ENCODE data around the gene ESPN. TPM values are rescaled to one million over a fixed set of nuclear protein-coding genes. Genes with fewer than 3 reads are reported as not detected.
"Not testable (repeated sequence)": the region's sequence is repeated elsewhere in the genome, so short reads cannot be mapped to it uniquely, and the experiment has no call there.

Gene ESPN
- total RNA-seq, 1 donor from 2014 or later, result 2.7 TPM

DNA sequence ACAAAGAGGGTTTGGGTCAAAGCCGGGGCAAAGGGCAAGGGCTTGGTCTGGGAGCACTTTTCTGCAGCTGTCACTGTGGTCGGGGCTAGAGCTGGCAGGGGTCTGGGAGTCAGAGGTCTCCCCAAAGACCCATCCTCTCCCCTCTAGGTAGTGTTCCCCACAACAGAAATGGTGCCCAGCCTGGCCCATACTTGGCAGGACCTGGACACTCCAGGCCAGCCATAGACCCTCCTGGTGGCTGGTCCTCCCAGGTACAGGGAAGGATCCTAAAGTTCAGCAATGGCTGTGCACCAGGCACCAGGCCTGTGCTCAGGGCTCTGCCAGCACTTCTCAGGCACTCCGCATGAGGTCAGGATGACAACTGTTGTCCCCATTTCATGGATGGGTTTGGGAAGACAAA is 11.0 kb downstream of the ESPN start:
- DNase-seq (ENCODE audit: low read depth), result no peak
- Histone ChIP-seq H3K27me3 (ENCODE audit: control insufficient read depth, insufficient read depth, low read length) (peaks cover 31% of the 10 kb centered on the region), H3K36me3 (ENCODE audit: control insufficient read depth, insufficient read depth, low read length) (no peaks in the 10 kb centered on the region), H3K4me3 (ENCODE audit: low read depth, low read length) (no peak overlapping the region)
- TF ChIP-seq, protein P1, sequence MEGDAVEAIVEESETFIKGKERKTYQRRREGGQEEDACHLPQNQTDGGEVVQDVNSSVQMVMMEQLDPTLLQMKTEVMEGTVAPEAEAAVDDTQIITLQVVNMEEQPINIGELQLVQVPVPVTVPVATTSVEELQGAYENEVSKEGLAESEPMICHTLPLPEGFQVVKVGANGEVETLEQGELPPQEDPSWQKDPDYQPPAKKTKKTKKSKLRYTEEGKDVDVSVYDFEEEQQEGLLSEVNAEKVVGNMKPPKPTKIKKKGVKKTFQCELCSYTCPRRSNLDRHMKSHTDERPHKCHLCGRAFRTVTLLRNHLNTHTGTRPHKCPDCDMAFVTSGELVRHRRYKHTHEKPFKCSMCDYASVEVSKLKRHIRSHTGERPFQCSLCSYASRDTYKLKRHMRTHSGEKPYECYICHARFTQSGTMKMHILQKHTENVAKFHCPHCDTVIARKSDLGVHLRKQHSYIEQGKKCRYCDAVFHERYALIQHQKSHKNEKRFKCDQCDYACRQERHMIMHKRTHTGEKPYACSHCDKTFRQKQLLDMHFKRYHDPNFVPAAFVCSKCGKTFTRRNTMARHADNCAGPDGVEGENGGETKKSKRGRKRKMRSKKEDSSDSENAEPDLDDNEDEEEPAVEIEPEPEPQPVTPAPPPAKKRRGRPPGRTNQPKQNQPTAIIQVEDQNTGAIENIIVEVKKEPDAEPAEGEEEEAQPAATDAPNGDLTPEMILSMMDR (IDR thresholded peaks at IDR 0.05; ENCODE audit: insufficient read depth, low read length, poor library complexity, severe bottlenecking), result no peak

DNA sequence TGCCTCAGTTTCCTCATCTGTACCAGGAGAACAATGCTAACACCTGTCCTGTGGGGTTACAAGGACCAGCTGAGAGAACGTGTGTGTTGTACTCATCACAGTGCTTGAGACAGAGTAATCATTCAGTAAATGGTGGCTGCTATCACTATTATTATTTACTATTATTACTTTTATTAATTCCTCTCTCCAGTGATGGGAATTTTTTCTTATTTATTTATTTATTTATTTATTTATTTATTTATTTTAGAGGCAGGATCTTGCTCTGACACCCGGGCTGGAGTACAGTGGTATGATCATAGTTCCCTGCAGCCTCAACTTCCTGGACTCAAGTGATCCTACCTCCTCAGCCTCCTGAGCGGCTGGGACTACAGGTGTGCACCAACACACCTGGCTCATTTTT is 11.7 kb downstream of the ESPN start:
- not testable (repeated sequence) for H3K36me3 ChIP-seq (ENCODE audit: control insufficient read depth, insufficient read depth, low read length); DNase-seq (ENCODE audit: low read depth); H3K4me3 ChIP-seq (ENCODE audit: low read depth, low read length)
- H3K27me3 ChIP-seq (ENCODE audit: control insufficient read depth, insufficient read depth, low read length), result peaks cover 32% of the 10 kb centered on the region

DNA sequence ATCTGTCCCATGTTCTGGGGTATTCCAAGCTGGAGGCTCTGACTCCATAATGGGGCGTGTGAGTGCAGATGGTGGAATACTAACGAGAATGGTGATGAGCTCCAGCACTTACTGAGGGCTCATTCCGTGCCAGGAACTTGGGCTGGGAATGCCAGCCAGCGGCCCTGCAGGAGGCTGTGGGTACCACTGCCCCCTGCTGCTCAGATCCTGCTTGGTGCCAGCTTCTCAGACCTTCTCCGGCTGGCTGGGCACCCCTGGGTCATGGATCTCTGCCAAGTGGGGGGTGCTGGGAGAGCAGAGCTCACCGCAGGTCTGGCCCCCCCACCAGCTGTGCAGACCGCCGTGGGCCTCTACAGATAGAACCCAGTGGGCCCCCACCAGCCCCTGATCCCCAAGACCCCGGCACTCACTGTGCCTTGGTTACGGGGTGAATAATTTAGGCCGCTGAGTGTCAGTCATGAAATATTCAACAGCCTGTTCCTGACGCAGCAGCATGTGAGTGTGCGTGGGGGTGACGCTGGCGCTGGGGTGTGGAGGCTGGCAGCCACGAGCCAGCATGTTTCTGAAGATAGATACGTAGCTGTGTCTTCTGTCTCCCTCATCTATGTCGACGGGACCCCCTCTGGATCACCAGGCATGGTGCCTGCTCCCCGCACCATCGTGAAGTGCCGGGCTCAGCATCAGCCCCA is 12.6 kb downstream of the ESPN start:
- DNase-seq (ENCODE audit: low read depth), result peak; percentile 19
- not testable (repeated sequence) for H3K36me3 ChIP-seq (ENCODE audit: control insufficient read depth, insufficient read depth, low read length); H3K4me3 ChIP-seq (ENCODE audit: low read depth, low read length)
- TF ChIP-seq, protein P1 (IDR thresholded peaks at IDR 0.05; ENCODE audit: insufficient read depth, low read length, poor library complexity, severe bottlenecking), result peak; percentile 78
- H3K27me3 ChIP-seq (ENCODE audit: control insufficient read depth, insufficient read depth, low read length), result peaks cover 32% of the 10 kb centered on the region

DNA sequence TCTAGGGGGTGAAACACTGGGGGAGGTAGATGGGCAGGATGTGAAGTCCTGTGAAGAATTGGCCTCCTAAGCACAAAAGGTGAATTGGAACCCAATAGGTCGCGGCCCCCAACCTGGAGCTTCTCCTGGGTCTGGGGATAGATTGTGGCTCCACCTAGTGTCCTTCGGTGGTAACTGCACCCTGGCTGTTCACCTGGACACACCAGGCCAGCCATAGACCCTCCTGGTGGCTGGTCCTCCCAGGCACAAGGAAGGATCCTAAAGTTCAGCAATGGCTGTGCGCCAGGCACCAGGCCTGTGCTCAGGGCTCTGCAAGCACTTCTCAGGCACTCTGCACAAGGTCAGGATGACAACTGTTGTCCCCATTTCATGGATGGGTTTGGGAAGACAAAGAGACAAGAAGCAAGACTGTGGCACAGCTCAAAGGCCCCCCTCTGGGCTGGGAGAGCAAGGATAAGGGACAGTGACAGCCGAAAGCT is 13.5 kb downstream of the ESPN start:
- DNase-seq (ENCODE audit: low read depth), result no peak
- Histone ChIP-seq H3K36me3 (ENCODE audit: control insufficient read depth, insufficient read depth, low read length) (no peaks in the 10 kb centered on the region), H3K27me3 (ENCODE audit: control insufficient read depth, insufficient read depth, low read length) (peaks cover 29% of the 10 kb centered on the region), H3K4me3 (ENCODE audit: low read depth, low read length) (no peak overlapping the region)
- TF ChIP-seq, protein P1 (IDR thresholded peaks at IDR 0.05; ENCODE audit: insufficient read depth, low read length, poor library complexity, severe bottlenecking), result peak; percentile 91

DNA sequence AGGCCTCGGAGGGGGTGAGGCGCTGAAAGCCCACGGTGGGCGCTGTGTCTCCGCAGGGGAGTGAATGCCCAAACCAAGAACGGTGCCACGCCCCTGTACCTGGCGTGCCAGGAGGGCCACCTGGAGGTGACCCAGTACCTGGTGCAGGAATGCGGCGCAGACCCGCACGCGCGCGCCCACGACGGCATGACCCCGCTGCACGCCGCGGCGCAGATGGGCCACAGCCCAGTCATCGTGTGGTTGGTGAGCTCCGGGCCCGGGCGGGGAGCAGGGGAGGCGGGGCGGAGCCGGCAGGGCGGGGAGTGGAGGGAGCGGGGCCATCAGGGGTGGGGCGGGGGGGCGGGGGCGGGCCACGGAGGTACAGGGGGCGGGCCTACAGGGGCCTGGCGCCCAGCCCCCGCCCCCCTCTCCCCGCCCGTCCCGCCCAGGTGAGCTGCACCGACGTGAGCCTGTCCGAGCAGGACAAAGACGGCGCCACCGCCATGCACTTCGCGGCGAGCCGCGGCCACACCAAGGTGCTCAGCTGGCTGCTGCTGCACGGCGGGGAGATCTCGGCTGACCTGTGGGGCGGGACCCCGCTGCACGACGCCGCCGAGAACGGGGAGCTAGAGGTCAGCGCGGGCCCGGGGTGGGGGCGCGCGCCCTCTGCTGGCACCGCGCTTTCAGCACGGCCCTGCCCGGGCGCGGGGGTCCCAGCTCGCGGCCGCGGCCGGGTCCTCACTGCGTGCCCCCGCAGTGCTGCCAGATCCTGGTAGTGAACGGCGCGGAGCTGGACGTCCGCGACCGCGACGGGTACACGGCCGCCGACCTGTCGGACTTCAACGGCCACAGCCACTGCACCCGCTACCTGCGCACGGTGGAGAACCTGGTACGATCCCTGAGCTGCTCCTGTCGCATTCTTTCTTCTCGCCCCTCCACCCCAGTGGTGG is 15.9 kb downstream of the ESPN start:
- TF ChIP-seq, protein P1 (IDR thresholded peaks at IDR 0.05; ENCODE audit: insufficient read depth, low read length, poor library complexity, severe bottlenecking), result no peak
- DNase-seq (ENCODE audit: low read depth), result no peak
- H3K4me3 ChIP-seq (ENCODE audit: low read depth, low read length), result no peak overlapping the region
- H3K36me3 ChIP-seq (ENCODE audit: control insufficient read depth, insufficient read depth, low read length), result no peaks in the 10 kb centered on the region
- peaks cover 39% of the 10 kb centered on the region for H3K27me3 ChIP-seq (ENCODE audit: control insufficient read depth, insufficient read depth, low read length)

DNA sequence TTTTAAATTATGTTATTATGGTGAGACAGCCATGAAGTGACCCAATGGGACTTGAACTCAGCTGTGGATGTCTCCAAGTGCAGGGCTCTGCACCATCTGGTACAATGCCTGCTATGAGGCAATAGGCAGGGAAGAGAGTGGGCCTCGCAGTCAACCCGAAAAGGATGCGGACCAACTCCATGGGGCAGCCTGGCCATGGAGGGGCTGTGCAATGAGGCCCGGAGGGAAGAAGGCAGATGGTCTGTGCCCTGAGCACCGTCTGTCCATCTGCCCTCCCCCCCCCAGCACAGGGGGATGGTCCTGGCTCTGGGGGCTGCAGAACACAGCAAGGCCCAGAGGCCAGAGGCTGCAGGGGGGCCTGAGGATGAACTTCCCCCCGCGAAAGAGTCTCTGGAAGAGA is 17.0 kb downstream of the ESPN start:
- DNase-seq (ENCODE audit: low read depth), result no peak
- TF ChIP-seq, protein P1 (IDR thresholded peaks at IDR 0.05; ENCODE audit: insufficient read depth, low read length, poor library complexity, severe bottlenecking), result no peak

More for the DNA sequence above, 17.0 kb downstream of the ESPN start:
- Histone ChIP-seq H3K4me3 (ENCODE audit: low read depth, low read length) (no peak overlapping the region), H3K36me3 (ENCODE audit: control insufficient read depth, insufficient read depth, low read length) (no peaks in the 10 kb centered on the region), H3K27me3 (ENCODE audit: control insufficient read depth, insufficient read depth, low read length) (peaks cover 42% of the 10 kb centered on the region)

Measured in kidney epithelial cell (primary cell).